ENCODE measurements around the gene NID1.

DNA sequence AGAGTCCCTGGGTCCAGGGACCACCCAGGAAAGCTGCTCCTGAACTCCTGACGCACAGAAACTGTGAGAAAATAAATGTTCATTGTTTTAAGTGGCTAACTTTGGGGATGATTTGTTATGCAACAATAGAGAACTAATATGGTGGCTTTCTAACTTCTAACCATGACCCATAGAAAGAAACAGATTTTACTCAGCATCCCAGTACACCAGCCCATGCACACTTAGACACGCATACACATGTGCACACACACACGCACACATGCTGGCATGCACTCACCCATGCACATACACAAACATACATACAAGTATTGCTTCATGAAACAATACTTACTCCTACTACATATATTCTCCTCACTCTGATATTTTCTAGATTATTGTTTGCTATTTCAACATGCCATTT lies 57.1 kb downstream of the NID1 start:
- no peak for TF ChIP-seq CTCF (IDR thresholded peaks at IDR 0.05; ENCODE audit: low read depth, low read length, missing input control)
- no peak for TF ChIP-seq FOXA1 (IDR thresholded peaks at IDR 0.05)
- TF ChIP-seq REST (IDR thresholded peaks at IDR 0.05), result no peak
- no peak for TF ChIP-seq ATF3 (IDR thresholded peaks at IDR 0.05)
- no peak for TF ChIP-seq YY1 (IDR thresholded peaks at IDR 0.05)
- no peak for TF ChIP-seq EGR1 (IDR thresholded peaks at IDR 0.05; ENCODE audit: low read depth in 2 of 2)
- no peak for TF ChIP-seq TAF1 (conservative IDR thresholded peaks at IDR 0.05)
- TF ChIP-seq SP1 (IDR thresholded peaks at IDR 0.05), result no peak
